COLO668 (cell line): ENCODE data around the gene INPP4A.

ENCODE experiments used
- DNase-seq: peaks from one replicate; lab custom pipeline; 2025; ENCODE audit not compliant: unreplicated experiment; lab: John Stamatoyannopoulos, UW

Gene INPP4A

DNA sequence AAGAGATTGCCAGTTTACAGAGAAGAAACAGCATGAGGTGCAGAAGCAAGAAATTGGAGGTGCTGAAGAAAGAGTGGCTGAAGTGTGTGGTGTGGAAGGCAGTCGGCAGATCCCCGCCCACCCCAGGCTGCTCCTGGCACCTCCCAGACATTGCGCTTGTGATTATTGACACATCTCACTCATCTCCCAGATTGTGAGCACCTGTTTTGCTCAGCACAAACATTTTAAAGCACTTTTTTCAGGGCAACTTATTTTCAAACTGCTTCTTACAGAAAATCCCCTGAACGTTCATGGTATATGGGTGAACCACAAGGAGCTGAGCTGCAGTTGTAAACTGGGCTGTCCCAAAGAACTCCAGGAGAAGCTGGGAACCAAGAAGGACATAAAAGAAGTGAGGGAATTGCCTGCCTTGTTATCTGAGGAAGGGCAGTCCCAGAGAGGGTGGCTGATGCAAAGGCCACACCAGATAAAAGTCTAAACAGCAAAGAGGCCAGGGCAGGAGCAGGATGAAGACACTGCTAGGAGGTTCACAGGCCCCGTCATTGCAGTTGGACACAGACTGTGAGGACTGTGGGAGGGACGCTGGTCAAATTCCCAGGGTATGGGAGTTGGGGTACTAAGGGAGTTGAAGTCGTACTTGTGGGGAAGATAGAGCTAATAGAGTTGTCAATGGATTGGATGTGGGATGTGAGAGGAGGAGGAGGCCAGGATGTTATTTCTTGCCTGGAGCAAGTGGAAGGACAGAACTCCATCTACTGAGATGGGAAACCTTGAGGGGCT lies 65.1 kb downstream of the INPP4A start:
- DNase-seq: no peak

DNA sequence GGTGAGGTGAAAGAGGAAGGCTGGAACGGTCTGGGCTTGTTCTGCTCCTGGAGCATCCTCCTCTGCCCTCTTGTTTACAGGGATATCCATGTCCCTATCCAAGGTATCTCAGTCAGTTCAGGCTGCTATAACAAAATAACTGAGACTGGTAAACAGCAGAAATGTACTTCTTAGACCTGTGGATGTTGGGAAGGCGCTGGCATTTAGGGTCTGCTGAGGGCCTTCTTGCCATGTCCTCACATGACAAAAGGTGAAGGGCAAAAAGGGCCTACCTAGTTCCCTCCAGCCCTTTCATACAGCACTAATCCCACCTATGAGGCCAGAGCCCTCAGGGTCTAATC lies 65.6 kb downstream of the INPP4A start:
- no peak for DNase-seq

DNA sequence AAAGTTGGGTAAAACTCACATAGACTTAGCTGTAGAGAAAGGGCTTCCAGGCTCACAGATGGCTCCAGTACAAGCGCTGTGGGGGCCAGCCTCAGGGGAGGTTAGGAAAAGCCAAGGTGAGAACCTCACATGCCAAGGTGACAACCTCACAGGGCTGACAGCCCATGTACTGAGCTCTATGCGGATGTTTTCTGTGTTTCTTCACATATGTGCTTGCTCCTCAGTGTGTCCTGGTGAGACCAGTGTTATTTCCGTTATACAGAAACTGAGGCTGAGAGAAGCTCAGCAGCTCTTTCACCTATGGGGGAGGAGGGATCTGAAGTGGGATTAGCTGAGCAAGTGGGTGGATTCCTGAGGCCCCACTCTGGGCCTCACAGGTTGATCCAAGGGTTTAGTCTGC lies 67.3 kb downstream of the INPP4A start:
- no peak for DNase-seq

DNA sequence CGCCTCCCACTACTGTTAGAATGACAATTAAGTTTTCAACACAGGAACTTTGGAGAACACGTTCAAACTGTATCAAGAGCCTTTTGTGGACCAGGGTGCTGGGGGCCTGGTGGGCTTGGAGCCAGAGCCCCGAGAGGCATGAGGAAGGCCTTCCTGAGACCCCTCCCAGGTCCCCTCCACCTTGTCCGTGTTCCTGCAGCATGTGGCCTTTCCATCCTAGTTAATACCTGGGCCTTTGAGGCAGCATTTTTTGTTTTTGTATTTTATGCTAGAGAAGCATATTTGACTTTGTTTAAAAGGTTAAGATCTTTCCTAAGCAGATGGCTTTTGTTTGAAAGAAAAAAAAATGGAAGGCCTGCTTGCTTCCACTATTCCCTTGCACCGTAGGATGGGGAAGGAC lies 68.0 kb downstream of the INPP4A start:
- no peak for DNase-seq

DNA sequence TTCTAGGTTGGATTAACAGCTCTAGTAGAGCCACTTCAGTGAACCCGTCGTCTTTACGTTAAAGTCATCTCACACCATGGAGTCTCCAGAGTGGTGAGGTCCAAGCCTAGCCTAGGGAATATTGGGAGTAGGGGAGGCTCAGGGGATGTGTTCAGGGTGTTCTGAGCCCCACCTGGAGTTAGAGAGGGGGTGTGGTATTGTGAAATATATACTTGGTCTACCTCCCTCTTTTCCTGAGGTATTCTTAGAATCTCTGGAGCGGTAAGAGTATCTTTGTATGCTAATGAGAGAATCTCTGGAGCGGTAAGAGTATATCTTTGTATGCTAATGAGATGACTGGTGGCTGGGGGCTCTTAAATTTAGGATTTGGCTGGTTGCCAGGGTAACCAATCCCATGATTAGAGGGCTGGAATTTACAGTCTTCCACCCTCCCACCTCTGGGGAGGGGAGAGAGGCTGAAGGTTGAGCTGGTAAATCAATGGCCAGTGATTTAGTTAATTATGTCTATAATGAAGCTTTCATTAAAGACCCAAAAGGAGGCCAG lies 69.5 kb downstream of the INPP4A start:
- no peak for DNase-seq

DNA sequence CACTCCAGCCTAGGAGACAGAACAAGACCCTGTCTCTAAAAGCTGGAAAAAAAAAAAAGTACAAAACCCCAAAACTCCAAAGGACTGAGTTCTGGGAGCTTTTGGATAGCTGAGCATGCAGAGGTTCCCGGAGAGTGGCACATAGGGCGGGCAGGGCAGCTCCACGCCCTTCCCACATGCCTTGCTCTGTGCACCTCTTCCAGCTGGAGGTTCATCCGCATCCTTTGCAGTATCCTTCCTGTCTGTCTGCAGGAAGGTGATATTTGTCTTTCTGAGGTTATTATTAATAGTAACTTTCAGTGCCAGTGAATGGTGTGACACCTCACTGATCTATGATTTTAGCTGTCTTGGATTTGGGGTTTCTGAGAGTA lies 70.2 kb downstream of the INPP4A start:
- DNase-seq: no peak

DNA sequence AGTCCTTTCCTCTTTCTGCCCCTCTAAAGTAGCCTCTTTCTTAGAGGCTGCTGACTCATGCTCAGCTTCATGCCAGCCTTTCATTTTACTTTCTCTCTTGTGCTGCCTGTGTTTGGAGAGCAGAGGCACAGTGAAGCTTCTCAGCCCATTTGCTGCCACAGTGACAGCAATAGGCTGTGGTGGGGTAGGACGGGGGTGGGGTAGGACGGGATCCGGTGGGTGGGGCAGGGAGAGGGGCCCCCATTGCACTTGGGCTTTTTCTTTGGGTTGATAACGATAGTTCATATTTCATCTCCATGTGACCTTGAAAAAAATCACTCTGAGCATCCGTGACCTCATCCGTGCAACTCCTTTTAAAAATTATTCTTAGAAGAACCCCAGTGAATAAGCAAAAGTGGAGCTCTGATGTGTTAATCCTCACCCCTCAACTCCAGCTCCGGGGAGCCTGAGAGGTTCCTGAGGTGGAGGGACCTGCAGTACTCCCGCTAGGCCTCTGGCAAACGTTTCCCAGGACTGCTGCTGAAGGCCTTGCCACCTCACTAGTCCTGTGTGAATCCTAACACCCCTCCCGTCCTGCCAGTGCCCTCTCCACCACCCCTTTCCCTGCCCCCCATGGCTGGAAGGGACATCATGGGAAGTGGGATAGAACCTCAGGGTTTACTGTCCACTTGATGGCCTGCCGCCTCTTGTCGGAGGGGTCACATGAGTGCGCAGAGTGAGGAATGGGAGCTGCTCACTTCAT lies 70.8 kb downstream of the INPP4A start:
- DNase-seq: no peak

DNA sequence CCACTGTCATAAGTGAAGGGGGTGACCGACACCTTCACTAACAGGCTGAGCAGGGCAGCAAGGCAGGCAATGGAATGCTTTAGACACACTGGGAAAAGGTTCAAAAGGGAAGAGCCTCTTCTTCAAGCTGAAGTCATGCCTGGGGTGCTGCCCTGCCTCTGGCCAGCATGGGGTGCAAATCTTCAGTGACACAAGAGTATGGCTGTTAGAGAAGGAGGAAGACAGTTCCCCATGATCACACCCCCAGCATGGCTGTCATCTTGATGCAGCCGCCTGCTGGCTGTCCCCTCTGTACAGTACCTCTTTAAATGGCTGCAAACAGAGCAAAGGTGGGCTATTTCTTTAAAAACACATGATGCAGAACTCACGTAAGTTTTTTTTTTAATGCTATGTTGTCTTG lies 71.9 kb downstream of the INPP4A start:
- DNase-seq: no peak

DNA sequence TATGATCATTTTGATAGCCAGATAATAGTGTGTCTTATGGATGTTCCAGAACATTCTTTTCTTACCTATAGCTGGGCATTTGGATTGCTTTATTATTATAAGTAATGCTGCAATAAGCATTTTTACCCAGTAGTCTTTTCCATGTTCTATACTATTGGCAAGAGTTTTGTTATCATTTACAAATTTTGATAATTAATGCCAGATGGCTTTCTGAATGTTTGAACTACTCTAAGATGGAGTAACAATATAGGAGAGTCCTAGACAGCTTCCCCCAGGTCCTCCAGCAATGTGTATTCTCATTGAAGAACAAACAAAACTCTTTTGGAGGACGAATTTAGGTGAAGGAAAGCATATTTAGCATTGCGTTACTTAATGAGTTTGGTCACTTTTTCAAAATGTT lies 73.0 kb downstream of the INPP4A start:
- DNase-seq: no peak

DNA sequence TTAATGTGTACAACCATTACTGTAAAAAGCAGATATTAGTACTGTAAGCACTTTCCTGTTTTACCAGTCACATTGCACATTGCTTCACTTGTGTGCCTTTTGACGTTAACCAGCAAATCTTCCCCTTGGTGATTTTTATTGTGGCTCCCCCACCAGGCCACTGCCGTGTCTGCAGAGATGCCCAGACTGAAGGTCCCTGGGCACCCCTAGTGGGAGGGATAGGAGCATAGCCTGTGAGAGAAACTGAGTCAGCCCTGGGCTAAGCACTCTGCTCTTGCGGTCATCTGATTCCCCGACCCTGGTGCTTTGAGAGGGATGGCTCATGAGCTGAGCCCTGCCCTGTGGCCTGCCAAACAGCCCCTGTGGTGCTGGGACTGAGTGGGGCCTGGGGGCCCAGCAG lies 73.4 kb downstream of the INPP4A start:
- no peak for DNase-seq

DNA sequence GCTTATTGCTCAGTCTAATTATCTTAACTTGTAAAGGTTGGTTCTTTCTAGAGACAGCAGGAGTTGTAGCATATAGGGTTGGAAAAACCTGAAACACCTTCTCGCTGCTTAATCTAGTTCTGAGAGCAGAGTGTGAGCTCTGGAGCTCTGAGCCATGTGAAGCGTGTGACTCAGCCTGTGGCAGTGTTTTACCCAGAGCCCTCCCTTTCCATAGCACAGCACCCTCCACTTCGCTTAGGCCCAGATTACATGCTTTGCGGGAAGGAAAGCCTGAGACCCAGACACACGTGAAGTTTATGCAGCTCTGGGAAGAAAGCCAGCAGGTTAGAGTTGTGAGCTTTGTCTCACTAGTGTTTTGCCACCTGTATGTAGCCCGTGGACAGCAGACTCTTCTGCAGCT lies 74.5 kb downstream of the INPP4A start:
- DNase-seq: no peak

DNA sequence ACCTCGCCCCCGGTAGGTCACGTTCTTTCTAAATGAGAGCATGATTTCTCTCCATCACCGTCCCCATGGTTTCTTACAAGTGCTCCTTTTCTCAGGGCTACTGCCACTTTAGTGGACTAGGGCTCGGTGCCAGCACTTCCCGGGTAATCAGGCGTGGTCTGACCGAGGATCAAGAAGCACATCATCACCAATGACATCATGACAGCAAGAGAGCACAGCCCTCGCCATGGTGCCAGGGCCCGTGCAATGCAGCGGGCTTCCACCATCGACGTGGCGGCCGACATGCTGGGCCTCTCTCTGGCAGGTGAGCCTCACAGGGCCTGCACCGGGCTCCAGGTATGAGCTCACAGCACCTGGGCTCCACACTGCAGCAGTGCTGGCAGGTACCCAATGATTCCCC lies 75.2 kb downstream of the INPP4A start:
- no peak for DNase-seq

DNA sequence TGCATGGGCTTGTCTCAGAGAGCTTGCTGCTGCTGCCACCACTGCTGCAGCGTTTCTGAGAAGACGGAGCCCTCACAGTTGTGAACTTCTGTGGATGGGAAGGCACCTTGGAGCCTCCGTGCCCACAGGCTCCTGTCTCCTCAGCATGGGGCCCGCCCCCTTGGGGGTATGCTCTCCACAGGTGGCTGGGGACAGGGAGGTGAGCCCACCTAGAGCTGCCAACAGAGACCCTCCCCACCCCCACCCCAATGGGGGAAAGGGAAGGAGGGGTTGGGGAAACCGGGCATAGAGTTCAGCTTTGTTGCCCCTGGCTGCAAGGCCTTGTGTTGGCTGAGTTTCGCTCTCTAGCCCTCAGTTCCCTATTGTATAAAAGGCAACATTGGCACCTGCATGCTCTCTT lies 76.1 kb downstream of the INPP4A start:
- DNase-seq: no peak

DNA sequence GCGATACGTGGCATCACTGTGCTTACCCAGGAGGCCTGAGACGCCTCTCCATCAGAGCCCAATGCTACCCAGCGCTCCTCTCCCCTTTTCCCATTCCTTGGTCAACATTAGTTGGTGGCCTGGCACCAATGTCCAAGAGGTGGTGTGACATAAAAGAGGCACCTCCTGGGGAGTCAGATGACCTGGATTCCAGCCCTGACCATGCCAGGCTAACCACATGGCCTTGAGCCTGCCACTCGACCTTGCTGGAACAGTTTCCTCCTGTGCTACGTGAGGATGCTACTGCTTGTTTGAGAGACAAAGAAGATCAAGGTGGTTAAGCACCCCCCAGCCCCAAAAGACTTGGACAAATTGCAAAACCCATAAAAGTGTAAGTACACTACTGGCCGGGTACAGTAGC lies 76.6 kb downstream of the INPP4A start:
- no peak for DNase-seq

DNA sequence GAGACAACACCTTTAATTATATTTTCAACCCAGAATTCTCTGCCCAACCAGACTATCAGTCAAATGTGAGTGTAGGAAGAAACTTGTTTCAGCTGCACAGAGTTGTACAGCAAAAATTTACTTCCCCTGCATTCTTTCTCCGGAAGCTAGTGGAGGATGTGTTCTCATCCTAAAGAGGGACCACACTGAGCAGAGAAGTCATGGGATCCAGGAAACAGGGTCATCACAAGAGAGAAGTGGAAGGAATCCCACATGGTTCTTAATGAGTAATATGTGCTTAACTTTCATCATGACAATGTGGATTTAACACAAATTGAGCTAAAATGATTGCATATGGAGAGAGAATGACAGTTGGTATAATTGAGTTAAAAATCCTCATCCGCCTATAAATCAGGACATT lies 78.2 kb downstream of the INPP4A start:
- no peak for DNase-seq

DNA sequence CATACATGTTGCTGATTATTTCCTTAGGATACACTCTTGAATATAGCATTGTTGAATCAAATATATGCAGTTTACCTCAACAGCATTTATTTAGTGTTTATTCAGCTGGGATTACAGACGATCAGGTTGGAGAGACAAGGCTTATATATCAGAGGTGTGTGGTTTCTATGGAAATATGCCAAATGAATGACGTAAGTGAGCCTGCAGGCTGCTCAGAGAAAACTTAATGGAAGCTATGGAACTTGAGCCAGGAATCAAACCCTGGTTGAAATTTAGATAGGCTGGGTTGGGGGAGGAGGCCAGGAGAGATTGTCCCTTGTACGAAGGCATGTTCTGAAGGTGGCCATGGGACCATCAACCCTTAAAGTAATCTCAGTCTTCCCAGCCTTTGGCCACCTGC lies 79.5 kb downstream of the INPP4A start:
- no peak for DNase-seq

DNA sequence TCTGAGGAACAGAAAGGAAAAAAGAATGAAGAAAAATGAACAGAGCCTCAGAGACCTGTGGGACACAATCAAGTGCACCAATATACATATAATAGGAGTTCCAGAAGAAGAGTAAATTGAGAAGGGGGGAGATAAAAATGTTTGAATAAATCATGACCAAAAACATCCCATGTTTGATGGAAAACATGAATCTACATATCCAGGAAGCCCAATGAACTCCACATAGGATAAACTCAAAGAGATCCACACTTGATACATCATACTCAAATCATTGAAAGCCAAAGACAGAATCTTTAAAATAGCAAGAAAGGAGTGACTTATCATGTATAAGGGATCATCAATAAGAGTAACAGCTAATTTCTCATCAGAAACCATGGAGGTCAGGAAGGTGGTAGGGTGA lies 83.7 kb downstream of the INPP4A start:
- DNase-seq: no peak

DNA sequence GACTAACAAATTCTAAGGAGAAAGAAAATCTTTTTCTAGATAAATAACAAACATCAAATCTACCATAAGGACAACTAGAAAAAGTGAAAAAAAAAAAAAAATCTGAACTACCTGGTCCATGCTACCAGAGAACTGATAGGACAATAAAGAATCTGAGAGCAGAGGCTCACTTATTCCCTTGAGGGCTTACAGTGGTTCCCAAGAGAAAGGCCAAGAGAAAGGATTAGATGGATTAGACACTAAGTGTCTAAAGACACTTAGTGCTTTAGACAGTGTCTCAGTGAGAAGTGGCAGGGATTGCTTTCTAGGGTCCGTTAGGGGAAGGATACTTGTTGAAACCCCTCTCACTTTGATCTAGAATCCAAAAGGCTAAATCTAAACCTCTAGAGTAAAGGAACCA lies 85.5 kb downstream of the INPP4A start:
- no peak for DNase-seq

DNA sequence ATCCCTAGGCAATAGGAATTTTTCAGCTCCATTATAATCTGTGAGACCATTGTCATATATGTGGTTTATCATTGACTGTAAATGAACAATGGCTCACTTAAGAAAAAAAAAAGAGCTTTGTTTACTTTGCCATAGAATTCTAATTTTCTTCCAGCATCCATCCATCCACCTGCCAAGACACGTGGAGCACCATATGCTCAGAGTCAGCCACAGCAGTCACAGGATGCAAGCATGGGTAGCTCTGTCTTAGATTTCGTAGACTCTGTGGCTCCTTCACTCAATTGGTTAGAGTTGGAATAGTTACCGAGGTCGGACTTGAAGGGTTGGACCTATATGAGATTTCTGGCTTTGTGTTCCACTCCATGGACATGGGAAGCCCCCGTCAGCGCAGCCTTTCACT lies 88.1 kb downstream of the INPP4A start:
- DNase-seq: peak; percentile 47

DNA sequence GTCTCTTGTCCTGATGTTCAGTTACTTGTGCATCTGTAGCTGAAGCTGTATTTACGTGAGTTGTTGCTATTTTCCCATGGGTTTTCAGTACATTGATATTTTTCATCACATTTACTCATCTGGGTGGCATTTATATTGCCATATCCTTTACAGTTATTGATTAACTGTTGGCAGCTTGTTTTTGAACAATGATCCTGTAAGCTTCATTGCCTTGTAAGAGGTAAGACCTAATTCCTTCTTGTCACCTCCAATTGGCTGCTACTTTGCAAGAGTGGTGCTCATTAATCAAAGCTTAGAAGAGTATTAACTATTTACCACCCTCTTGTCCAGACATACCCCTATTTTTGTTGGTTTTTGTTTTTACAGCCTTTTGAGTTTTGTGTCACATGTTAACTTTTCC lies 88.9 kb downstream of the INPP4A start:
- DNase-seq: no peak

DNA sequence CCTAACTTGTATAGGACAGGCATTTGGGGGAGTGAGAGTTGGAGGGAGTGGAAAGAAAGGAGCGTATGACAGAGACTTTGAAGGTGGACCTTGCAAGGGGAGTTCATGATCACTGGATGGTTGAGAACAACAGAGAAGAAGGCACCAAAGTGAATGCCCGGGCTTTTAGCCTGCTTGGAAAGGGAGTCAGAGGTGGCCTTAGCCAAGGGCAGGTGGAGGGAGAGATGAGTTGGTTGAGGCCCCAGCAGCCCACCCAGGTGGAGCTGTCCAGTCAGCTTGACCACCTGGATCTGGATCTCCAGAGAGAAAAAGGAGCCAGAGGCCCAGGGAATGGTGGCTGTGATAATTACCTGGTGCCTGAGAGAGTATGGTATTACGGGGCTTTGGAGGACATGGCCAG lies 90.1 kb downstream of the INPP4A start:
- DNase-seq: no peak

DNA sequence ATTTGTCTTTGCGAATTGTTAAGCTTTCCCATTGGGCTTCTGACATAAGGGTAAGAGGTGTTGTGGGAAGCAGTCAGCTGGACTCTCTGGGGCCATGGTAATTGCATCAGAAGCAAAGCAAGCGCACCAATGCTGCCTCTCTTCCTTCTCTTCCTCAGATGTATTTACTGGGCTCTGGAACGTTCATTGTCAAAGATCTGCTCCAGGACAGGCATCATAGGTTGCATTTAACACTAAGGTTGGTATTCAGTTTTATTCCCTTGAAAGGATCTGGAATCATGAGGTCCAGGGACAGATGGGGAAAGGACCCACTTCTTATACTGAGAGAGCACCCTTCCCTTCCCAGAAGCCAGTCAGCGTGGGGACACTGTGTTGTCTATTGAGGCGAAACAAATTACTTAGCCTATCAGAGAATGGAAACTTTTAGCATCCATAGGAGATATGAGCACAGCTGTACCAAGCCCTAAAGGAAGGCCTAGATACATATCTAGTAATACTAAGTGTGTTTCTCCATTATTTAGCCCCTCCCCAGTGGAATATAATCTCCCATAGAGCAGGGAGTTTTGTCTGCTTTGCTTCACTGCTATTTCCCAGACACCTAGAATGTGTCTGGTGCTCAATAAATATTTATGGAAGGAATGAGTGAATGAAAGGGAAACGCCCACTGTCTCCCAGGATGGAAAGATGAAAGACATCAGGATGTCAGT lies 91.5 kb downstream of the INPP4A start:
- no peak for DNase-seq
